Subcutaneous abdominal adipose tissue (tissue), 5 donors: ENCODE data around the gene WDR3.

ENCODE experiments used
- H3K27ac ChIP-seq: one replicate; pipeline ENCODE4 v1.7.0; 2013; ENCODE audit warnings: low read depth, mild to moderate bottlenecking, inconsistent platforms, low read length, moderate library complexity
- H3K27me3 ChIP-seq, 5 donors: one replicate each; pipeline ENCODE4 v1.7.0; 2013; ENCODE audit warnings: low read length in 5 of 5, inconsistent platforms in 1 of 5; ENCODE audit not compliant: control insufficient read depth in 5 of 5, insufficient read depth in 4 of 5
- H3K36me3 ChIP-seq, 5 donors: one replicate each; pipeline ENCODE4 v1.7.0; 2013; ENCODE audit warnings: low read length in 5 of 5; ENCODE audit not compliant: control insufficient read depth in 5 of 5, insufficient read depth in 5 of 5
- H3K4me1 ChIP-seq, 5 donors: one replicate each; pipeline ENCODE4 v1.7.0; 2013; ENCODE audit warnings: low read length in 5 of 5, mild to moderate bottlenecking in 3 of 5, moderate library complexity in 1 of 5; ENCODE audit not compliant: control insufficient read depth in 5 of 5, insufficient read depth in 5 of 5
- H3K4me3 ChIP-seq, 5 donors: one replicate each; pipeline ENCODE4 v1.7.0; 2013; ENCODE audit warnings: low read length in 5 of 5, low read depth in 1 of 5
- H3K9ac ChIP-seq, 5 donors: one replicate each; pipeline ENCODE4 v1.7.0; 2013; ENCODE audit warnings: low read length in 5 of 5, mild to moderate bottlenecking in 4 of 5, moderate library complexity in 3 of 5
- H3K9me3 ChIP-seq, 5 donors: one replicate each; pipeline ENCODE4 v1.7.0; 2013; ENCODE audit warnings: low read length in 5 of 5; ENCODE audit not compliant: control insufficient read depth in 5 of 5
- donor health status: healthy.
- donor health status: healthy.
- donor health status: healthy.
- donor health status: healthy.
- donor health status: healthy.

Gene WDR3

GRCh38 chr1:117976381-117976780 is 46.8 kb downstream of the WDR3 start:
- H3K27me3 ChIP-seq = no peaks in the 10 kb centered on the region
- H3K27ac ChIP-seq = no peak overlapping the region
- no peak overlapping the region for H3K4me3 ChIP-seq
- no peaks in the 10 kb centered on the region for H3K4me1 ChIP-seq
- H3K9ac ChIP-seq = no peak overlapping the region
- H3K9me3 ChIP-seq = no peaks in the 10 kb centered on the region
- peaks cover 0 to 11% (median 0%) of the 10 kb centered on the region in 5 donors for H3K36me3 ChIP-seq

GRCh38 chr1:117981455-117982192 is 52.1 kb downstream of the WDR3 start:
- no peaks in the 10 kb centered on the region for H3K27me3 ChIP-seq
- no peak overlapping the region for H3K9ac ChIP-seq

GRCh38 chr1:117985239-117985638 is 55.7 kb downstream of the WDR3 start:
- H3K9ac ChIP-seq = no peak overlapping the region
- H3K27me3 ChIP-seq = no peaks in the 10 kb centered on the region
- H3K27ac ChIP-seq = no peak overlapping the region
- no peak overlapping the region for H3K4me3 ChIP-seq
- no peaks in the 10 kb centered on the region for H3K4me1 ChIP-seq
- peaks cover 0 to 7% (median 0%) of the 10 kb centered on the region in 5 donors for H3K36me3 ChIP-seq
- peaks cover 0 to 4% (median 0%) of the 10 kb centered on the region in 5 donors for H3K9me3 ChIP-seq

More at GRCh38 chr1:117981455-117982192, 52.1 kb downstream of the WDR3 start:
- Histone ChIP-seq H3K36me3 (peaks cover 0 to 8% (median 0%) of the 10 kb centered on the region in 5 donors), H3K4me3 (no peak overlapping the region), H3K27ac (no peak overlapping the region), H3K9me3 (peaks cover 0 to 4% (median 0%) of the 10 kb centered on the region in 5 donors), H3K4me1 (no peaks in the 10 kb centered on the region)

GRCh38 chr1:117985973-117986372 is 56.4 kb downstream of the WDR3 start:
- no peak overlapping the region for H3K9ac ChIP-seq
- H3K4me3 ChIP-seq = no peak overlapping the region
- no peaks in the 10 kb centered on the region for H3K27me3 ChIP-seq
- H3K9me3 ChIP-seq = peaks cover 0 to 4% (median 0%) of the 10 kb centered on the region in 5 donors
- no peak overlapping the region for H3K27ac ChIP-seq
- peaks cover 0 to 7% (median 0%) of the 10 kb centered on the region in 5 donors for H3K36me3 ChIP-seq
- H3K4me1 ChIP-seq = no peaks in the 10 kb centered on the region

- no peak overlapping the region for H3K27ac ChIP-seq
- no peak overlapping the region for H3K9ac ChIP-seq
- no peaks in the 10 kb centered on the region for H3K4me1 ChIP-seq
- H3K9me3 ChIP-seq = no peaks in the 10 kb centered on the region
- no peak overlapping the region for H3K4me3 ChIP-seq
- H3K27me3 ChIP-seq = no peaks in the 10 kb centered on the region
- peaks cover 0 to 7% (median 2%) of the 10 kb centered on the region in 5 donors for H3K36me3 ChIP-seq
Observed at GRCh38 chr1:118004312-118004711, 74.8 kb downstream of the WDR3 start.

- H3K9me3 ChIP-seq = no peaks in the 10 kb centered on the region
- no peak overlapping the region for H3K9ac ChIP-seq
- H3K4me3 ChIP-seq = no peak overlapping the region
- no peaks in the 10 kb centered on the region for H3K4me1 ChIP-seq
- no peak overlapping the region for H3K27ac ChIP-seq
- H3K36me3 ChIP-seq = peaks cover 0 to 7% (median 2%) of the 10 kb centered on the region in 5 donors
- H3K27me3 ChIP-seq = no peaks in the 10 kb centered on the region
Observed at GRCh38 chr1:118007391-118007790, 77.9 kb downstream of the WDR3 start.

GRCh38 chr1:118008011-118008410 is 78.5 kb downstream of the WDR3 start:
- Histone ChIP-seq H3K4me1 (no peaks in the 10 kb centered on the region), H3K9me3 (no peaks in the 10 kb centered on the region), H3K27me3 (no peaks in the 10 kb centered on the region), H3K36me3 (peaks cover 0 to 7% (median 2%) of the 10 kb centered on the region in 5 donors), H3K27ac (no peak overlapping the region), H3K9ac (no peak overlapping the region), H3K4me3 (no peak overlapping the region)

- Histone ChIP-seq H3K36me3 (peaks cover 0 to 3% (median 0%) of the 10 kb centered on the region in 5 donors), H3K4me3 (no peak overlapping the region), H3K27ac (no peak overlapping the region), H3K27me3 (no peaks in the 10 kb centered on the region), H3K4me1 (no peaks in the 10 kb centered on the region), H3K9ac (no peak overlapping the region), H3K9me3 (no peaks in the 10 kb centered on the region)
Observed at GRCh38 chr1:118012515-118013124, 83.1 kb downstream of the WDR3 start.

- no peaks in the 10 kb centered on the region for H3K4me1 ChIP-seq
- no peak overlapping the region for H3K9ac ChIP-seq
- peaks cover 0 to 3% (median 0%) of the 10 kb centered on the region in 5 donors for H3K36me3 ChIP-seq
- H3K9me3 ChIP-seq = no peaks in the 10 kb centered on the region
- H3K27ac ChIP-seq = no peak overlapping the region
- H3K27me3 ChIP-seq = no peaks in the 10 kb centered on the region
- H3K4me3 ChIP-seq = no peak overlapping the region
Observed at GRCh38 chr1:118013336-118013735, 83.8 kb downstream of the WDR3 start.

- H3K4me3 ChIP-seq = no peak overlapping the region
- peaks cover 0 to 1% (median 0%) of the 10 kb centered on the region in 5 donors for H3K36me3 ChIP-seq
Observed at GRCh38 chr1:118013938-118014337, 84.4 kb downstream of the WDR3 start.

More at GRCh38 chr1:118013938-118014337, 84.4 kb downstream of the WDR3 start:
- H3K4me1 ChIP-seq = no peaks in the 10 kb centered on the region
- H3K9ac ChIP-seq = no peak overlapping the region
- no peak overlapping the region for H3K27ac ChIP-seq
- no peaks in the 10 kb centered on the region for H3K9me3 ChIP-seq
- H3K27me3 ChIP-seq = no peaks in the 10 kb centered on the region
